Measurements from ENCODE around the gene RNF114. TPM values are rescaled to one million over a fixed set of nuclear protein-coding genes. Genes with fewer than 3 reads are reported as not detected.
A peak's percentile ranks its signal among the peaks of the same experiment; 100 is the strongest.

Gene RNF114
- total and polyA plus RNA-seq, 7 donors: 30.8 to 104 (median 79.7) TPM

- ATAC-seq: no peak
- Histone ChIP-seq H3K36me3 (ENCODE audit: insufficient read depth in 1 of 2, low read depth in 1 of 2) (peaks cover 0 to 7% of the 10 kb centered on the region in 2 donors), H3K27me3 (ENCODE audit: insufficient read depth in 3 of 3, low read length in 2 of 3) (no peaks in the 10 kb centered on the region), H3K9me3 (no peaks in the 10 kb centered on the region), H3K27ac (no peak overlapping the region), H3K4me3 (peak overlapping the region; percentile 92), H3K4me1 (peaks cover 54% of the 10 kb centered on the region)
- WGBS, 3 donors: 70 to 76% (median 71%) methylated on average over 16 of the region's 16 CpGs
- intact Hi-C loops (cut with DNase I): no loop called here
- DNase-seq: no peak
- TF ChIP-seq, protein P1, sequence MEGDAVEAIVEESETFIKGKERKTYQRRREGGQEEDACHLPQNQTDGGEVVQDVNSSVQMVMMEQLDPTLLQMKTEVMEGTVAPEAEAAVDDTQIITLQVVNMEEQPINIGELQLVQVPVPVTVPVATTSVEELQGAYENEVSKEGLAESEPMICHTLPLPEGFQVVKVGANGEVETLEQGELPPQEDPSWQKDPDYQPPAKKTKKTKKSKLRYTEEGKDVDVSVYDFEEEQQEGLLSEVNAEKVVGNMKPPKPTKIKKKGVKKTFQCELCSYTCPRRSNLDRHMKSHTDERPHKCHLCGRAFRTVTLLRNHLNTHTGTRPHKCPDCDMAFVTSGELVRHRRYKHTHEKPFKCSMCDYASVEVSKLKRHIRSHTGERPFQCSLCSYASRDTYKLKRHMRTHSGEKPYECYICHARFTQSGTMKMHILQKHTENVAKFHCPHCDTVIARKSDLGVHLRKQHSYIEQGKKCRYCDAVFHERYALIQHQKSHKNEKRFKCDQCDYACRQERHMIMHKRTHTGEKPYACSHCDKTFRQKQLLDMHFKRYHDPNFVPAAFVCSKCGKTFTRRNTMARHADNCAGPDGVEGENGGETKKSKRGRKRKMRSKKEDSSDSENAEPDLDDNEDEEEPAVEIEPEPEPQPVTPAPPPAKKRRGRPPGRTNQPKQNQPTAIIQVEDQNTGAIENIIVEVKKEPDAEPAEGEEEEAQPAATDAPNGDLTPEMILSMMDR (IDR thresholded peaks at IDR 0.05): no peak
These were observed 22.7 kb upstream of the RNF114 start for GRCh38 chr20:49913399-49914047.

DNA sequence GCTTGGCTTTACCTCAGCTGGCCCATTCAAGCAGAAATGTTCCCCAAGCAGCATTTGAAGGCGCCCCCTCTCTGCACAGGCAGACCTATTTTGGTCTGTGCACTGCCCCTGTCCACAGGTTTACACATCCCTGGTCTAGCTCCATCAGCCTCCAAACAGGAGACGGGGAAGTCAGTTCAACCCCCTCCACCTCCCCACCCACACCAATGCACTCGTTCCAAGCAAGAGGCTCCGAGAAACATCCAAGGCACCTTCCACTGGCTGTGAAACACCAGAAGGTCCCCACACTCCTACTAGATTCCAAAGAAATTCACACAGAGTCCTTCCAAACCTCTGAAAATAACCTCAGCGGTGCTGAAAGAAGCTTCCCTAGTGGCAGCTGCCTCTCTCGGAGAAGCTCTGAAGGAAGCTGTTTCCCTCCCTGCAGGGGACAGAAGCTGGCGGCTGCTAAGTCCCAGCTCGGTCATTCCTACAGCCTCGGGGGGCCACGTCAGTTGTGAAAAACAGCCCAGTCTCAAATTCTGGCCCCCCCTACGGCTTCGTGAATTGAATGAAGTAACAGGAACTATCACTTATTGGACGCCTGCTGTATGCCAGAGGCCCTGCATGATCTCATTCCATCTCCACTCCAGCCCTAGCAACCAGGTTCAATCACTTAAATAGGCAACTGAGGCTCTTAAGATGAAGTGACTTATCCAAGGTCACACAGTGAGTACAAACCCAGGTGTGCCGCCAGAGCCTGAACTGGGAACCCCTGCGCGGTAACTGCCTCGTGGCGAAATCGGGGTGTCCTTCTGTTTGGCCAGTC, 21.7 kb upstream of the RNF114 start:
- TF ChIP-seq, protein P1 (IDR thresholded peaks at IDR 0.05): no peak
- peak in 1 of 4 donors; percentile 0 for ATAC-seq
- peak overlapping the region; percentile 92 for H3K4me3 ChIP-seq
- intact Hi-C loops (cut with DNase I): no loop called here
- peaks cover 48% of the 10 kb centered on the region for H3K4me1 ChIP-seq
- no peaks in the 10 kb centered on the region for H3K9me3 ChIP-seq
- whole genome bisulfite sequencing, 3 donors: 2 to 4% (median 2%) methylated on average over 19 of the region's 19 CpGs
- no peaks in the 10 kb centered on the region for H3K27me3 ChIP-seq (ENCODE audit: insufficient read depth in 3 of 3, low read length in 2 of 3)
- peak overlapping the region; percentile 99 for H3K27ac ChIP-seq
- H3K36me3 ChIP-seq (ENCODE audit: insufficient read depth in 1 of 2, low read depth in 1 of 2): peaks cover 0 to 5% of the 10 kb centered on the region in 2 donors
- no peak for DNase-seq

- Histone ChIP-seq H3K36me3 (ENCODE audit: insufficient read depth in 1 of 2, low read depth in 1 of 2) (peaks cover 0 to 5% of the 10 kb centered on the region in 2 donors), H3K4me3 (peak overlapping the region; percentile 92), H3K27ac (peak overlapping the region; percentile 99), H3K27me3 (ENCODE audit: insufficient read depth in 3 of 3, low read length in 2 of 3) (no peaks in the 10 kb centered on the region), H3K4me1 (peaks cover 44% of the 10 kb centered on the region), H3K9me3 (no peaks in the 10 kb centered on the region)
- TF ChIP-seq, protein P1 (IDR thresholded peaks at IDR 0.05): no peak
- ATAC-seq (peak in 3 of 4 donors; percentile 18 to 39 (median 23)), DNase-seq (peak in 1 of 2 donors; percentile 38)
- intact Hi-C loops (cut with DNase I): no loop called here
- 0 to 4% (median 1%) methylated on average over 13 to 23 of the region's 23 CpGs for WGBS, 3 donors
These were observed 21.1 kb upstream of the RNF114 start for GRCh38 chr20:49915118-49915379.

GRCh38 chr20:49915380-49916145, 20.6 kb upstream of the RNF114 start, which contains the start of gene SPATA2:
Gene SPATA2 (minus strand): TSS chr20:49915529. CDS start chr20:49908490, 7,039 bp downstream.
- Histone ChIP-seq H3K27ac (peak within 1 kb of the TSS; percentile 99), H3K4me1 (peaks cover 39% of the 10 kb centered on the region), H3K4me3 (peak within 1 kb of the TSS; percentile 92), H3K9me3 (no peaks in the 10 kb centered on the region), H3K27me3 (ENCODE audit: insufficient read depth in 3 of 3, low read length in 2 of 3) (no peaks in the 10 kb centered on the region), H3K36me3 (ENCODE audit: insufficient read depth in 1 of 2, low read depth in 1 of 2) (peaks cover 0 to 5% of the 10 kb centered on the region in 2 donors)
- peak; percentile 95 to 97 for DNase-seq
- TF ChIP-seq, protein P1 (IDR thresholded peaks at IDR 0.05): no peak
- peak; percentile 90 to 94 (median 92) for ATAC-seq
- intact Hi-C loops (cut with DNase I): no loop called here
- WGBS, 3 donors: 0 to 1% (median 0%) methylated on average over 54 to 69 of the region's 69 CpGs

Measured in psoas muscle (tissue), 8 donors.